ENCODE data around the gene RUSF1. TPM values are rescaled to one million over a fixed set of nuclear protein-coding genes. Genes with fewer than 3 reads are reported as not detected.
"Not testable (repeated sequence)": the region's sequence is repeated elsewhere in the genome, so short reads cannot be mapped to it uniquely, and the experiment has no call there.

RUSF1 gene
- total RNA-seq, 1 donor from 2014 or later = 34.5 TPM

DNA sequence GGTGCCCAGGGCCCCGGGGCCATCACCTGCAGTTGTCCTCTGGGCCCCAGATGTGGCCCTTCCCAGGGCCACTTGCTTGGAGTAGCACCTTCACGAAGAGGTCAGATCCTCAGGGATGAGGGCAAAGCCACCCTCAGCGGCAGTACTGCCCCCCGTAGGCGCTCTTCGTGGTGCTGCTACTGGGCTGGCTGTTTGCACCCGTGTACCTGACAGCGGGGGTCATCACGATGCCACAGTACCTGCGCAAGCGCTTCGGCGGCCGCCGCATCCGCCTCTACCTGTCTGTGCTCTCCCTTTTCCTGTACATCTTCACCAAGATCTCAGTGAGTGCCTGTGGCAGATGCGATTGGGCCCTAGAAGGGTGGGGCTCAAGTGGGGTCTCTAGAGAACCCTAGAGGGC is 22.6 kb downstream of the RUSF1 start:
- DNase-seq = no peak

DNA sequence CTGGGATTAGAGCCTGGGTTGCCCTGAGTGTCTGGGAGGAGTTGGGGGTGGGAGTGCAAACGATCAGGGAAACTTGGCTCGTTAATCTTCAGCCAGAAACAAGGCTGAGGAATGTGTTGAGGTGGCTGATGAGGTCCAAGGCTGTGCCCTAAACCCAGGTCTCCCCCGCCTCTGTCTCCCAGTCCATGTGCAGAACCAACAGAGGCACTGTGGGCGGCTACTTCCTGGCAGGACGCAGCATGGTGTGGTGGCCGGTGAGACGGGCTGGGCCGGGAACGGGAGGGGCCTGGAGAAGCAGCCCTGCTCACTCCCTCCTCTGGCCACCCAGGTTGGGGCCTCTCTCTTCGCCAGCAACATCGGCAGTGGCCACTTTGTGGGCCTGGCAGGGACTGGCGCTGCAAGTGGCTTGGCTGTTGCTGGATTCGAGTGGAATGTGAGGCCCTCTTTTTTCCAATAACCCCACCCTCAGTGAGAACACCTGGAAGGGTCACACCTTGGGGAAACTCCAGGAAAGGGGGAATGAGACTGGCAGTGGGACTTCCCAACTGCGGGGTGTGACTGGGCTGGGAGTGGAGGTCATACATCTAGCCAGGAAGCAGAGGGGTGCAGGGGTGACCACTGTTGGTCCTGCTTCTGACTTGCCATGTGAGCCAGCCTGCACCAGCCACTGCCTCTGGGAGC is 23.6 kb downstream of the RUSF1 start:
- DNase-seq = no peak

DNA sequence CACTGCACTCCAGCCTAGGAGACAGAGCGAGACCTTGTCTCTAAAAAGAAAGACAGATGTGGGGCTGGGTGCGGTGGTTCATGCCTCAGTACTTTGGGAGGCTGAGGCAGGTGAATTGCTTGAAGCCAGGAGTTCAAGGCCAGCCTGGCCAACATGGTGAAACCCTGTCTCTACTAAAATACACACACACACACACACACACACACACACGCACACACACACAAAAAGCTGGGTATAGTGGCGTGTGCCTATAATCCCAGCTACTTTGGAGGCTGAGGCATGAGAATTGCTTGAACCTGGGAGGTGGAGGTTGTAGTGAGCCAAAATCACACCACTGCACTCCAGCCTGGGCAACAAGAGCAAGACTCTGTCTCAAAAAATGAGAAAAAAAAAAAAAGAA is 24.1 kb downstream of the RUSF1 start:
- DNase-seq = not testable (repeated sequence)

DNA sequence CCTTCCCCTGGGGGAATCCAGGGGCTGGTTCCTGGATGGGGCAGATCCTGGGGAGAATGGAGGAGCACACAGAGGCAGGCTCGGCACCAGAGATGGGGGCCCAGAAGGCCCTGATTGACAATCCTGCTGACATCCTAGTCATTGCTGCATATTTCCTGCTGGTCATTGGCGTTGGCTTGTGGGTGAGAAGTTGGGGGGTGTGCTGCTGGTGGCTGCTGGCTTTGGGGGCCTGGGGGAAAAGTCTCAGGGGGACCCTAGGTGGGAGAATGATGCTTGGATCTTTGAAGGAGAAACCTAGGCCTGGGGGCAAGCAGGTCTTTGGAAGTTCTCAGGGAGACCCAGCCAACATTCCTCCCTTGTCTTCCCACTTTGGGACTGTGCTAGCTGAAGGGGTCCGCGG is 25.1 kb downstream of the RUSF1 start, which contains the start of gene SLC5A2:
Gene SLC5A2, plus strand, starts transcription at position 43 of the 400 bp plus-strand sequence. Its CDS starts 14 bp downstream, at position 57.
- DNase-seq = no peak

DNA sequence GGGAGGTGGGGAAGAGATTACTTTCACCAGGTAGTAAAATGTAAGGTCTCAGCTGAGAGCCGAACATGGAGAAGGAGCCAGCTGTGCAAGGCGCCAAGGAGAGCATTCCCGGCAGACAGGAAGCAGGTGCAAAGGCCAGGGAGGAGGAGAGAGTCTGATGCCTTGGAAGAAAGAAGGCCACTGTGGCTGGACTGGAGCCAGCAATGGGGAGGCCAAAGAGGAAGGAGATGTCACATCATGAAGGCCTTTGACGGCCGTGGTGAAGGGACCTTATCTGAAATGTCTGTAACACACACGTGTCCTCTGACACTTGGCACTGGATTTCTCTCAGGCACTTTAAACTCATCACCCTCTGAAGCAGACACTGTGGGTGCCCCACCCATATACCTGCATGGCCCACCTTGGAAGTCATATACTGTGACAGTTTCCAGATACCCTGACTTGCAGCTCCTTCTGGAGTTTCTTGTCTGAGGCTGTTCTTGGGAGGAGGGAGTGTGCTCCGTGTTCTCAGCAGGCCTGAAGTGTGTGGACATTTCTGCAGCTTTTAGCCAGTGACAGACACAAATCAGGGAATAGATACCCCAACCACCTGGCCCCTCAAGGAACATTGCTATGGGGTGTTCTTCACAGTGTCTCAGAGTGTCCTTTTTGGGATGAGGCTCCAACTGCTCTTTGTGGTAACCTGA is 27.2 kb downstream of the RUSF1 start:
- DNase-seq = no peak

DNA sequence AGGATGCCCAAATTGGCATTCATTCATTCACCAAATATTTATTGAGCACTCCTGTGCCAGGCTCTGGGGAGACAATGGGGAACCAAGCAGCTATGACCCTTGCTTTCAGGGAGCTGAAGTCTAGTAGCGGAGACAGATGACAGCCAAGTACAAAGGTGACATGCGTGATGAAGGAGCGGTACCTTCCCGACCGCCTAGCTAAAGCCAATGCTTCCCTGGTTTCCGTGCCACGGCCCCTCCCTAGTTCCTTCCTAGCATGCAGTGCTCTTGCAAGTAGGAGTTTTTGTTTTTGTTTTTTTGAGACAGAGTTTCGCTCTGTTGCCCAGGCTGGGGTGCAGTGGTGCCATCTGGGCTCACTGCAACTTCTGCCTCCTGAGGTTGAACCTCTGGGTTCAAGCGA is 28.4 kb downstream of the RUSF1 start:
- no peak for DNase-seq

DNA sequence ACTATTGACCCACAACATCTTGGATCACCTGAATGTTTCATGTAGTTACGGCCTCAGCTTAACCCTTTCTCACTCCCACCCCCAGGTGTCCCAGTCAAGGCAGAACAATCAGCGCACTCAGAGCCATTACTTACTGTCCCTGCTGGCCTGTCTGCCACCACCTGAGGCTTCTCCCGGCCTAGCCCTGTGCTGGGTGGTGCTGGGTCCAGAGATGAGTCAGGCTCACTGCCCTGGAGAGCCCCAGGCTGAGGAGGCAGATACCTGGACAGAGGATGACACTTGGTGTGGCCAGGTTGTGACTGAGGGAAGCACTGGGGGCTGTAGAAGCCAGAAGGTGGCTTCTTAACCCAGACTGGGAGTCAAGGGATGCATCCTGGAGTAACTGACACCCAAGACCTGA is 29.2 kb downstream of the RUSF1 start:
- no peak for DNase-seq

DNA sequence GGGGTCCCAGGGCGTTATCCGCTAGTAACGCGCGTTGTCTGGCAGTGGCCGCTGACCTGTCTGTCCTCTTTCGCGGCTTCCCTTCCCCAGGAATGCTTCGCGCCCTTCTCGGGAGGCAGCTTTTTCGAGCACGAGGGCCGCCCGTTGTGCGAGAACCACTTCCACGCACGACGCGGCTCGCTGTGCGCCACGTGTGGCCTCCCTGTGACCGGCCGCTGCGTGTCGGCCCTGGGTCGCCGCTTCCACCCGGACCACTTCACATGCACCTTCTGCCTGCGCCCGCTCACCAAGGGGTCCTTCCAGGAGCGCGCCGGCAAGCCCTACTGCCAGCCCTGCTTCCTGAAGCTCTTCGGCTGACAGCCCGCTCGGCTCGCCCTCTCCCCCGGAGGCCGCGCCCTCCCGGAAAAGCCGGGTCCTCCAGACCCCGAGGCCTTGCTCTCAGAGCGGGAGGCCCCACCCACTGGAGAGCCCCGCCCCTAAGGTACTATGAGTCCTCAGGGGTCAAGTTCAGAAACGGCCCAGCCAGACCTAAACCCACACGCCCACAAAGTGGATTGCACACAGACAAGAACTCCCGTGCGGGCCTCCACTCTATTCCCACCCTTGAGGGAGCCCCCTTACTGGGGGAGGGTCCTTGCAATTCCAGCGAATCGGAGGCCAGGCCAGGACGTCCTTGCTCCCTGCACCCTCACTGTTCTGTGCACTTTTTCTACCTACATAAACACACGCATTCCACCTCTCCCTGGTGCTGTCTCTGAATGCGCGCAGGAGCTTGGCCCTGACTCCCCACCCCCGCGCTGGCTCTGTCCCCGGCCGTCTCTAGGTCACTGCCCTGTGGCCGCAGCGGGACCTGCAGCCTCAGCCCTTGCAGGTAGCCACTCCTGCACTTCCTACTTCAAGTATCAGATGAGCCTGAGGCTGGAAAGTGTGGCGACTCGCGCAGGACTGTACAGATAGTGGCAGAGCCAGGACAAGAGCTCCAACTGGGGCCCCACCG is 30.7 kb downstream of the RUSF1 start:
- no peak for DNase-seq

DNA sequence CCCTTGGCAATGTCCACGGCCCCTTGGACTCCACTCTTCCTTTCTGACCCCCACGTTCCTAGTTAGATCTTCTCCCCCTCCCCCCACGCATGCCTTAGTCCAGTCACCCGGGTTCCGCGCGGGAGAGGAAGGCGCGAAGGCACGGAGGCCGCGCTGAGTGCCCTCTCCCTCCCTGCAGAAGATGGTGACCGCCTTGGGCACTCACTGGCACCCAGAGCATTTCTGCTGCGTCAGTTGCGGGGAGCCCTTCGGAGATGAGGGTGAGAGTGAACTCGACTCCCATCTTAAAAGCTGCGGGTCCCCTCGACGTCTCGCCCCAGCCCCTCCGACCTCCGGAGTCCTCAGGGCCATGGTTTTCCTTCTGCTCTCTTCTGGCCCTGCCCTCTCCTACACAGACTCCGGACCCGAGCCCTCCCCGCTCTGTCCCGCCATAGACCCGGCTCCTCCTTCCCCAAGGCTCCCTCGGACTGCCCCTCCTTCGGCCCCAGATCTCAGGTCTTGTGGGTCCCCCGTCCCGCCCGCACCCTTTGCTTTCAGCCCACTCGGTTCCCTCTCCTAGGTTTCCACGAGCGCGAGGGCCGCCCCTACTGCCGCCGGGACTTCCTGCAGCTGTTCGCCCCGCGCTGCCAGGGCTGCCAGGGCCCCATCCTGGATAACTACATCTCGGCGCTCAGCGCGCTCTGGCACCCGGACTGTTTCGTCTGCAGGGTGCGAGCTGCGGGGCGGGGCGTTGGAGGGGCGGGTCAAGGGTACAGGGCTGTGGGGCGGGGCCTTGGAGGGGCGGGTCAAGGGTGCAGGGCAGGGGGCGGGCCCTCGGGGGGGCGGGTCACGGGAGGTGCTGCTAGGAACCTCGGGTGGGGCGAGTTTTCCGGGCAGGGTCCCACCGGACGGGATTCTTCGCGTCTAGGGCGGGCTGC is 31.6 kb downstream of the RUSF1 start:
- no peak for DNase-seq

DNA sequence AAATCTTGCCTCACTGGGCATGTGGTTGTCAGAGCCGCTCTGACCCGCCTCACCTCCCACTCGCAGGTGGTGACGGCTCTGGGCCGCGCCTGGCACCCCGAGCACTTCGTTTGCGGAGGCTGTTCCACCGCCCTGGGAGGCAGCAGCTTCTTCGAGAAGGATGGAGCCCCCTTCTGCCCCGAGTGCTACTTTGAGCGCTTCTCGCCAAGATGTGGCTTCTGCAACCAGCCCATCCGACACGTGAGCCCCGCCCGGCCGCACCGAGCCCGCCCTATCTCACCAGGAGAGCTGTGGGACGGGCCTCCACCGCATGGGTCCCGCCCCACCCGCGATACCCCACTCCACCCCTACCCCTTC is 32.3 kb downstream of the RUSF1 start:
- no peak for DNase-seq

DNA sequence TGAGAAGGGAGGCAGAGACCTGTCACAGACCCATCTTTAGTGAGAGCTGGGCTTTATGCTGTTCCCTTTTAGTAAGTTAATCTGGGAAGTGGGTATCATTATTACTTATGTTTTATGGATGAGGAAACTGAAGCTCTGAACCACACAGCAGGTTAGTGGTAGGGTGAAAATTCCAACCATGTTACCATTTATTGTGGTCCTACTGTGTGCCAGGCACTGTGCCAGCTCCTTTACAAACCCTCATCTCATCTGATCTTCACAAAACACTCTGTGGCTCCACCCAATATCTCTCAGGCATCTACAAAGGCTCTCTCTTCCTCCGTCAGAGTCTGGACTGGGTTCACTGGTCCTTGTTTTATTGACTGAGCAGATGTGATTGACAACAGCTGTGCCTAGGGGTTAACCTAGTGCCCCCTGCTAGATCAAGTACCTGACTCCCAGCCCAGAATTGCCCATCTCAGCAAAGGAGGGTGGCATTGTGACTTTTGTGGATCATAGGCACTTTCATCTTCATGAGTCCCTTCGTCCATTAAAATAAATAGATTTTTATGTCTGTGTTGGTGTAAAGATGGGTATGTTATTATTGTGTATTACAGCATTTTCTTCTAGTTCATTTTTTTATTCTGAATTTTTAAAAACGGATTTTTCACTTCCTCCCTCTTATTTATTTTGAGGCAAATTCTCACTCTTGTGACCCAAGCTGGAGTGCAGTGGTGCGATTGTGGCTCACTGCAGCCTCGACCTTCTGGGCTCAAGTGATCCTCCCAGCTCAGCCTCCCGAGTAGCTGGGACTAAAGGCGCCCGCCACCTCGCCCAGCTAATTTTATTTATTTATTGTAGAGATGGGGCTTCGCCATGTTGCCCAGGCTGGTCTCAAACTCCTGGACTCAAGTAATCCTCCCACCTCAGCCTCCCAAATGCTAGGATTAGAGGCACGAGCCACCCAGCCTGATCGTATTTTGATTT is 33.1 kb downstream of the RUSF1 start:
- DNase-seq = no peak

DNA sequence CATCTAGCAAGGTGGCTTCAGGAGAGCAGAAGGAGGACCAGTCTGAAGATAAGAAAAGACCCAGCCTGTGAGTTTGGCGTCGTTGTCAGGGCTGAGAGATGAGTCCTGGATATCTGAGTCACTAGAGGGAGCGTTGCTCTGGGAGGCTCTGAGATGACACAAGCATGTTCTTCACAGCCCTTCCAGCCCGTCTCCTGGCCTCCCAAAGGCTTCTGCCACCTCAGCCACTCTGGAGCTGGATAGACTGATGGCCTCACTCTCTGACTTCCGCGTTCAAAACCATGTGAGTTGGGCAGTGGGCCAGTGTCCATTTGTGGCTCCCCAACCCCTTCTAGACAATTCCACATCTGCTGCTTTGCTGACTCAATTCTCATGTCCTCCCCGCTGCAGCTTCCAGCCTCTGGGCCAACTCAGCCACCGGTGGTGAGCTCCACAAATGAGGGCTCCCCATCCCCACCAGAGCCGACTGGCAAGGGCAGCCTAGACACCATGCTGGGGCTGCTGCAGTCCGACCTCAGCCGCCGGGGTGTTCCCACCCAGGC is 33.9 kb downstream of the RUSF1 start:
- no peak for DNase-seq

DNA sequence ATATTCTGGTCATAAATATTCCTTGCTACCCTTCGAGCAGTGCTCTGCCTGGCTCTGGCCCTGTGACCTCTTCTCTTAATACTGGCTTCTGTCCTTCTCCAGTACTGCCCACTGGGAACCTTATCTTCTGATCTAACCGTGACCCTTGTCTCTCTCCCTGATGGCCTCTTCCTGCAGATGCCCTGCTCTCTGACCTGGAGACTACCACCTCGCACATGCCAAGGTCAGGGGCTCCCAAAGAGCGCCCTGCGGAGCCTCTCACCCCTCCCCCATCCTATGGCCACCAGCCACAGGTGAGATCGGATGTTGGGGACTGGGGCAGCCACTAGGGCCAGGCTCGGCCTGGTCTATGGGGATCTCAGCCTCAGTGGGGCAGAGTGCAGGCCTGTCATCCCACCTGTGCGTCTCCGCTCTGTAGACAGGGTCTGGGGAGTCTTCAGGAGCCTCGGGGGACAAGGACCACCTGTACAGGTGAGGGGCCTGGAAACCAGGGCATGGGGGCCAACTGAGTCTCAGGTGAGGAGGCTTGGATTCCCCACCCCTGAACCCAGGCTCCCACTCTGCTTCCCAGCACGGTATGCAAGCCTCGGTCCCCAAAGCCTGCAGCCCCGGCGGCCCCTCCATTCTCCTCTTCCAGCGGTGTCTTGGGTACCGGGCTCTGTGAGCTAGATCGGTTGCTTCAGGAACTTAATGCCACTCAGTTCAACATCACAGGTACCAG is 34.8 kb downstream of the RUSF1 start:
- no peak for DNase-seq

DNA sequence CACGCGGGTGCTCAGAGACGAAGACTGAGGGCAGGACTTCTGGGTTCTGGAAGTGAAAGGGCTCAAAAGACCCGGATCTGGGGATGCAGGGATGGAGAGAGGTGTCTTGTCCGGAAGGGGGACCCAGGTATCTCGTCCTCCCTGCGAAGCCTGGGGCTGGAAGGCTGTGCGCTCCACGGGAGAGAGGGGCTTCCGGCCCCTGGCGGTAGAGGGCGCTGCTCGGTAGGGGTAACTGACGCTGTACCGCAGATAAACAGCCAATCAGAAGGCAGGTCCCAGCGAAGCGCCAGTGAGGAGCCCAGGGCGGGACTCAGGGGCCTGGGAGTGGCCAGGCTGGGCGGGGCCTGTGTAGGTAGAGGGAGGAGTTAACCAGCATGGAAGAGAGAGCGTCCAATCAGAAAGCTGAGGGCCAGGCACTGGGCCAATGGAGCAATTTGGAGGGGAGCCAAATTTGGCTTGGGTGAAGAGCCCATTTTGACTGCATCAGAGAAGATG is 35.4 kb downstream of the RUSF1 start:
- no peak for DNase-seq

DNA sequence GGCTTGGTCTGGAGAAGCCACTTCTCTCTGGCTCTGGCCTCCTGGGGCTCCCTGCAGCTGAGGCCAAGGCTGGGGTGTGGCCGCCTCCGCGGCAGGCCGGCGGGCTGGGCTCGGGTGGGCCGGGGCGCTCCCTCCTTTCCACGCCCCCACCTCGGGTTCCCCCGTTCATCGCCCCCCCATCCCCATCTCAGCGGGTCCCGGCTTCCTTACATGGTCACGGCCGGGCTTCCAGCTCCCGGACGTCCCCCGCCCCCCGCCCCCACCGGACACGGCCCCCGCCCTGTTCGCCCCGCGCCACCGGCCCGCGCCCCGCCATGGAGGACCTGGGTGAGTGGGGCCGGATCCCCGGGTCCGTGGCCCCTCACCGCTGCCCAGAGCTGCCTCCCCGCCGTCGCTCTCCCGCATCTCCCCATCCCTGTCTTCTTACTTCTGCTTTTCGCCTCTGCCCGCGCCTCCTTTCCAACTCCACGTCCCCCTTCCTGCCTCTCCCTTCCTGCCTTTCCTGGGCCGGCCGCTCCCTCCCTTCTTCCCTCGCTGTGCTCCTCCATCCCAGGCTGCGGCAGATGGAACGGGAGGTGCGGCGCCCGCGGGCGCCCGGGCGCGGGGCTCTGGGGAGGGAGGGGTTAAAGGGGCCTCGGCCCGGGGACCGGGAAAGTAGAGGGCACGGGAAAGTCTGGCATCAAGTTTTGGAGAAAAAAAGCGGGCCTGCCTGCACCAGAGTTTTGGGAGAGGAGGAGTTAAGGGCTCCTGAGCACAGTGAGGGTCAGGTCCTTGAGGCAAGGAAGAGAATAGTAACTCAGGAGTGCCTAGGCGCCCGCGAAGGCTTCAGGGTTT is 36.1 kb downstream of the RUSF1 start, which contains the start of gene TGFB1I1:
Gene TGFB1I1, plus strand, starts transcription at position 278 of the 834 bp plus-strand sequence. Its CDS starts 37 bp downstream, at position 315.
- no peak for DNase-seq

DNA sequence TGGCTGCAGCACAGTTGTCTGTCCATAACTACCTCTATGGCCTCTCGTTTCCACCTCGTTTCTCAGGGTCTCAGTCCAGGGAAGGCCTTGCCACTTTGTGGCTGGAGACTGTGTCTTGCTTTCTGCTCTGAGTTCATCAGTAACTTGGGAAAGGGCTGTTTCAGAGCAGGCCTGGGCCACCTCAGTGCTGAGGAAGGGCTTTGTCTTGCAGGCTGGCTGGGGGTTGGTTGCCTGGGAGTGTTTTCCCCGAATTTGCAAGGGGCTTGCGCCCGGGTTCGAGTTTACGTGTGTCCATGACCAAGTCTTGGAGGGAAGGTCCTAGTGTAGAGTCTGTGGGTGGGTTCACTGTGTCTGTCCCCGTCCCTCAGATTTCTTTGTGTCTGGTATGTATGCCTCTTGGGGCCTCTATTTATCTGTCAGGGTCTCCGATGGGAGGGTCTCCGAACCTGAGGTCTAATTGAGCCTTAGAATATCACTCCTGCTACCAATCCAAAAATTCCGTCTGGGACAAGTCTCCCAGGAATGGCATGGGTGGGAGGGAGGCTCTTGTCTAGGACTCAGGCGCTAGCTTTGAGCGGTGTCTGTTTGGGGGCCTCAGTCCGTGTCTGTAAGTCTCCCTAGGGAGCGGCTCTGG is 36.8 kb downstream of the RUSF1 start:
- no peak for DNase-seq

DNA sequence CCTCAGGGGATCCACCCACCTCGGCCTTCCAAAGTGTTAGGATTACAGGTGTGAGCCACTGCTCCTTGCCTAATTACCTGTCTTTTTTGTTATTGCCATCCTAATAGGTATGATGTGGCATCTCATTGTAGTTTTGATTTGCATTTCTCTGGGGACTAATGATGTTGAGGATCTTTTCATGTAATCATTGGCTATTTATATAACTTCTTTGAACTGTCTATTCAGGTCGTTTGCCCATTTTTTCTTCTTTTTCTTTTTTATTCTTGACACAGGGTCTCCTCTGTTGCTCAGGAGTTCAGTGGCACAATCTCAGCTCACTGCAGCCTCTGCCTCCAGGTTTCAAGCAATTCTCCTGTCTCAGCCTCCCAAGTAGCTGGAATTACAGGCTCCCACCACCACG is 37.6 kb downstream of the RUSF1 start:
- DNase-seq = no peak

DNA sequence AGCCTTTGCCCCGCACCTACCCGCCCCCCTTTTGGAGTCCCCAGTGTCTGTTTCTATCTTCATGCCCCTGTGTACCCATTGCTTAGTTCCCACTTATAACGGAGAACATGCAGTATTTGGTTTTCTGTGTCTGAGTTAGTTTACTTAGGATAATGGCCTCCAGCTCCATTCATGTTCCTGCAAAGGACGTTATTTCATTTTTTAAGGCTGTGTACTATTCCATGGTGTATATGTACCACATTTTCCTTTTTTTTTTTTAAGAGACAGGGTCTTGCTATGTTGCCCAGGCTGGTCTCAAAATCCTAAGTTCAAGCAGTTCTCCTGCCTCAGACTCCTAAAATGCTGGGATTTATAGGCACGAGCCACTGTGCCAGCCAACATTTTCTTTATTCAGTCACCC is 40.3 kb downstream of the RUSF1 start:
- no peak for DNase-seq
